SK-N-SH treated with all-trans-retinoic acid at 6 μM for 48 hours (cell line): ENCODE data around the gene LARGE1.

Source experiments
- ATAC-seq: fragments of 200-7000 bp; cut with Tn5 transposase; 3 replicates; pipeline ENCODE4 v1.9.1; 2020; ENCODE audit warnings: mild to moderate bottlenecking, moderate library complexity
- ARNTL ChIP-seq: fragments of 450-650 bp; formaldehyde crosslinking; IDR thresholded peaks from 2 replicates; pipeline ENCODE4 v1.5.0; 2020; ENCODE audit warnings: low read depth, mild to moderate bottlenecking, moderate library complexity, borderline replicate concordance
- CSDC2 ChIP-seq: fragments of 250-450 bp; sonication (Bioruptor Pico); IDR thresholded peaks from 2 replicates; pipeline ENCODE4 v1.5.0; 2020; ENCODE audit warnings: mild to moderate bottlenecking, moderate library complexity
- GLIS3 ChIP-seq: fragments of 250-450 bp; sonication (Bioruptor Pico); IDR thresholded peaks from 2 replicates; pipeline ENCODE4 v1.5.0; 2020; ENCODE audit warnings: mild to moderate bottlenecking, moderate library complexity
- ISL1 ChIP-seq: fragments of 250-450 bp; sonication (Bioruptor Pico); IDR thresholded peaks from 2 replicates; pipeline ENCODE4 v2.1.2; 2022; ENCODE audit warnings: mild to moderate bottlenecking, moderate library complexity
- OSR1 ChIP-seq: fragments of 250-450 bp; sonication (Bioruptor Pico); IDR thresholded peaks from 2 replicates; pipeline ENCODE4 v1.8.0; 2022; ENCODE audit warnings: moderate library complexity, mild to moderate bottlenecking, inconsistent platforms
- PPARA ChIP-seq: fragments of 250-450 bp; sonication (Bioruptor Pico); IDR thresholded peaks from 2 replicates; pipeline ENCODE4 v1.5.0; 2020; ENCODE audit warnings: mild to moderate bottlenecking, borderline replicate concordance
- RARB ChIP-seq: fragments of 250-450 bp; sonication (Bioruptor Pico); IDR thresholded peaks from 2 replicates; pipeline ENCODE4 v1.8.0; 2021; ENCODE audit warnings: mild to moderate bottlenecking, moderate library complexity
- SNAI2 ChIP-seq: fragments of 250-450 bp; sonication (Bioruptor Pico); IDR thresholded peaks from 2 replicates; pipeline ENCODE4 v1.5.0; 2020; ENCODE audit warnings: mild to moderate bottlenecking, moderate library complexity
- TCF4 ChIP-seq: fragments of 250-450 bp; sonication (Bioruptor Pico); IDR thresholded peaks from 2 replicates; pipeline ENCODE4 v1.8.0; 2021; ENCODE audit warnings: mild to moderate bottlenecking, moderate library complexity, borderline replicate concordance
- TOX ChIP-seq: fragments of 250-450 bp; sonication (Bioruptor Pico); IDR thresholded peaks from 2 replicates; pipeline ENCODE4 v1.8.0; 2021; ENCODE audit warnings: mild to moderate bottlenecking, moderate library complexity, borderline replicate concordance
- ZC3H10 ChIP-seq: fragments of 250-450 bp; sonication (Bioruptor Pico); IDR thresholded peaks from 2 replicates; pipeline ENCODE4 v1.5.1; 2021; ENCODE audit warnings: mild to moderate bottlenecking, moderate library complexity
- ZFP3 ChIP-seq: fragments of 250-450 bp; sonication (Bioruptor Pico); IDR thresholded peaks from 2 replicates; pipeline ENCODE4 v1.5.0; 2020; ENCODE audit warnings: mild to moderate bottlenecking, moderate library complexity
- ZFP30 ChIP-seq: fragments of 450-650 bp; formaldehyde crosslinking; IDR thresholded peaks from 2 replicates; pipeline ENCODE4 v1.5.0; 2022; ENCODE audit warnings: mild to moderate bottlenecking, moderate library complexity
- ZNF565 ChIP-seq: fragments of 450-650 bp; formaldehyde crosslinking; conservative IDR thresholded peaks from 2 replicates; pipeline ENCODE4 v1.5.0; 2020; ENCODE audit warnings: low read depth, mild to moderate bottlenecking, moderate library complexity
- TF ChIP-seq, protein P1 (sequence below): fragments of 250-450 bp; sonication (Bioruptor Pico); IDR thresholded peaks from 2 replicates; pipeline ENCODE4 v1.8.0; 2021; ENCODE audit warnings: low read depth, mild to moderate bottlenecking, moderate library complexity, borderline replicate concordance
- TF ChIP-seq, protein P2 (sequence below): fragments of 250-450 bp; sonication (Bioruptor Pico); IDR thresholded peaks from 2 replicates; pipeline ENCODE4 v1.5.0; 2020; ENCODE audit warnings: mild to moderate bottlenecking, moderate library complexity
- TF ChIP-seq, protein P3 (sequence below): fragments of 250-450 bp; sonication (Bioruptor Pico); IDR thresholded peaks from 2 replicates; pipeline ENCODE4 v1.8.0; 2020; ENCODE audit warnings: mild to moderate bottlenecking, moderate library complexity, borderline replicate concordance
- TF ChIP-seq, protein P4 (sequence below): fragments of 250-450 bp; sonication (Bioruptor Pico); IDR thresholded peaks from 2 replicates; pipeline ENCODE4 v1.5.1; 2020; ENCODE audit warnings: low read depth, mild to moderate bottlenecking, moderate library complexity

LARGE1 gene

DNA sequence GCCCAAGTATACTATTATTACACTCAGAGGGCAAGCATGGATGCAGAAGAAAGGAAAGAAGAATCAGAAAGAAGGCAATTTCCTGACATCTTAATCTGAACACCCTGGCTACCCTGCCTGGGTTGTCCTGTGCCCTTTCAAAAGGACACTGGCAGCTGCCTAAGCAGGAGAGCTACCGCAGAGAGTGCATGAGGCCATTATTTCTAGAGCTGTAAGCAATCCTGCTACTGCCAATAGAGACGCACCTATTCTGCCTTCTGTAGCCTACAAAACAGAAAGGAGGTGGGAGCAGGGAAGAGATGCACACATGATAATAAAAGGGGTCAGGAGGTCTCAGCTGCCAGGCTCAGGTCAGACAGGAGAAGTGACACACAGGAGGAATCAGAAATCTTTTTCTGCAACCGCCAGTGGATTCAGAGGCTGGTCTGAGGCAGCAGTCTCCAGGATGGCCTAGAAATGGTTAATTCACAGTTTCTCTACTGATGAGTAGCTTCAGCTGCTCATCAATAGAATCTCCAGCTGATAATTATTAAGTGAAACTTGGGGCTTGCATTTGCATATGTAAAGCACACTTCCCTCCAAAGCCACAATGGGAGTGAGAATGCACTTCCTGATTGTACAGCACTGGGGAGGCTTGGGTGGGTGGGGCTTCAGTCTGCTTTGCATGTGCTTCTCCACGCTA is 253.9 kb downstream of the LARGE1 start (continued):
- no peak for TF ChIP-seq SNAI2 (CRISPR knock-in tag)

DNA sequence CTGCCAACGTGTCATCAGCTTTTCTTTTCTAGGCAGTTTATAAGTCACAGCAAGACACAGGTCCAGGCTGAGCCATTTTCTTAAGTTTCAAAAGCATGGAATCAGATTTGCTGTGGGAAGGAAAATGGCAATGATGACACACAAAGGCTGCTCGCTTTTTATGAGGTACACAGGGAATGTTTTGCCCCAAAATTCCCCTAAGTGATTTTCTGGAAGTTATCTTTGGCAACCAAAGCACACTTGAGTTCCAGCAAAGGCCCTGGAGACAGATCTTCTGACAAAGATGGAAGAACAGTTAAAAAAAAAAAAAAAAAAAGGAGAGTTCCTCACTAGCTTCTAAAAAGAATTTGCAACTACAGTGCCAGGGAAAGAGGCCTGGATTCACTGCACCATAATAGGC is 260.8 kb downstream of the LARGE1 start:
- no peak for ATAC-seq
- TF ChIP-seq ZNF565 (no peak), GLIS3 (CRISPR knock-in tag) (no peak), ARNTL (CRISPR knock-in tag) (no peak), RARB (no peak), TCF4 (CRISPR knock-in tag) (no peak), ZC3H10 (no peak), OSR1 (no peak), CSDC2 (CRISPR knock-in tag) (no peak), ZFP30 (CRISPR knock-in tag) (no peak)
- TF ChIP-seq, protein P1, sequence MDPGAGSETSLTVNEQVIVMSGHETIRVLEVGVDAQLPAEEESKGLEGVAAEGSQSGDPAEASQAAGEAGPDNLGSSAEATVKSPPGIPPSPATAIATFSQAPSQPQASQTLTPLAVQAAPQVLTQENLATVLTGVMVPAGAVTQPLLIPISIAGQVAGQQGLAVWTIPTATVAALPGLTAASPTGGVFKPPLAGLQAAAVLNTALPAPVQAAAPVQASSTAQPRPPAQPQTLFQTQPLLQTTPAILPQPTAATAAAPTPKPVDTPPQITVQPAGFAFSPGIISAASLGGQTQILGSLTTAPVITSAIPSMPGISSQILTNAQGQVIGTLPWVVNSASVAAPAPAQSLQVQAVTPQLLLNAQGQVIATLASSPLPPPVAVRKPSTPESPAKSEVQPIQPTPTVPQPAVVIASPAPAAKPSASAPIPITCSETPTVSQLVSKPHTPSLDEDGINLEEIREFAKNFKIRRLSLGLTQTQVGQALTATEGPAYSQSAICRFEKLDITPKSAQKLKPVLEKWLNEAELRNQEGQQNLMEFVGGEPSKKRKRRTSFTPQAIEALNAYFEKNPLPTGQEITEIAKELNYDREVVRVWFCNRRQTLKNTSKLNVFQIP (CRISPR knock-in tag): no peak
- TF ChIP-seq, protein P2, sequence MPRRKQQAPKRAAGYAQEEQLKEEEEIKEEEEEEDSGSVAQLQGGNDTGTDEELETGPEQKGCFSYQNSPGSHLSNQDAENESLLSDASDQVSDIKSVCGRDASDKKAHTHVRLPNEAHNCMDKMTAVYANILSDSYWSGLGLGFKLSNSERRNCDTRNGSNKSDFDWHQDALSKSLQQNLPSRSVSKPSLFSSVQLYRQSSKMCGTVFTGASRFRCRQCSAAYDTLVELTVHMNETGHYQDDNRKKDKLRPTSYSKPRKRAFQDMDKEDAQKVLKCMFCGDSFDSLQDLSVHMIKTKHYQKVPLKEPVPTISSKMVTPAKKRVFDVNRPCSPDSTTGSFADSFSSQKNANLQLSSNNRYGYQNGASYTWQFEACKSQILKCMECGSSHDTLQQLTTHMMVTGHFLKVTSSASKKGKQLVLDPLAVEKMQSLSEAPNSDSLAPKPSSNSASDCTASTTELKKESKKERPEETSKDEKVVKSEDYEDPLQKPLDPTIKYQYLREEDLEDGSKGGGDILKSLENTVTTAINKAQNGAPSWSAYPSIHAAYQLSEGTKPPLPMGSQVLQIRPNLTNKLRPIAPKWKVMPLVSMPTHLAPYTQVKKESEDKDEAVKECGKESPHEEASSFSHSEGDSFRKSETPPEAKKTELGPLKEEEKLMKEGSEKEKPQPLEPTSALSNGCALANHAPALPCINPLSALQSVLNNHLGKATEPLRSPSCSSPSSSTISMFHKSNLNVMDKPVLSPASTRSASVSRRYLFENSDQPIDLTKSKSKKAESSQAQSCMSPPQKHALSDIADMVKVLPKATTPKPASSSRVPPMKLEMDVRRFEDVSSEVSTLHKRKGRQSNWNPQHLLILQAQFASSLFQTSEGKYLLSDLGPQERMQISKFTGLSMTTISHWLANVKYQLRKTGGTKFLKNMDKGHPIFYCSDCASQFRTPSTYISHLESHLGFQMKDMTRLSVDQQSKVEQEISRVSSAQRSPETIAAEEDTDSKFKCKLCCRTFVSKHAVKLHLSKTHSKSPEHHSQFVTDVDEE: no peak
- TF ChIP-seq, protein P3, sequence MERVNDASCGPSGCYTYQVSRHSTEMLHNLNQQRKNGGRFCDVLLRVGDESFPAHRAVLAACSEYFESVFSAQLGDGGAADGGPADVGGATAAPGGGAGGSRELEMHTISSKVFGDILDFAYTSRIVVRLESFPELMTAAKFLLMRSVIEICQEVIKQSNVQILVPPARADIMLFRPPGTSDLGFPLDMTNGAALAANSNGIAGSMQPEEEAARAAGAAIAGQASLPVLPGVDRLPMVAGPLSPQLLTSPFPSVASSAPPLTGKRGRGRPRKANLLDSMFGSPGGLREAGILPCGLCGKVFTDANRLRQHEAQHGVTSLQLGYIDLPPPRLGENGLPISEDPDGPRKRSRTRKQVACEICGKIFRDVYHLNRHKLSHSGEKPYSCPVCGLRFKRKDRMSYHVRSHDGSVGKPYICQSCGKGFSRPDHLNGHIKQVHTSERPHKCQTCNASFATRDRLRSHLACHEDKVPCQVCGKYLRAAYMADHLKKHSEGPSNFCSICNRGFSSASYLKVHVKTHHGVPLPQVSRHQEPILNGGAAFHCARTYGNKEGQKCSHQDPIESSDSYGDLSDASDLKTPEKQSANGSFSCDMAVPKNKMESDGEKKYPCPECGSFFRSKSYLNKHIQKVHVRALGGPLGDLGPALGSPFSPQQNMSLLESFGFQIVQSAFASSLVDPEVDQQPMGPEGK (CRISPR knock-in tag): no peak
- TF ChIP-seq, protein P4, sequence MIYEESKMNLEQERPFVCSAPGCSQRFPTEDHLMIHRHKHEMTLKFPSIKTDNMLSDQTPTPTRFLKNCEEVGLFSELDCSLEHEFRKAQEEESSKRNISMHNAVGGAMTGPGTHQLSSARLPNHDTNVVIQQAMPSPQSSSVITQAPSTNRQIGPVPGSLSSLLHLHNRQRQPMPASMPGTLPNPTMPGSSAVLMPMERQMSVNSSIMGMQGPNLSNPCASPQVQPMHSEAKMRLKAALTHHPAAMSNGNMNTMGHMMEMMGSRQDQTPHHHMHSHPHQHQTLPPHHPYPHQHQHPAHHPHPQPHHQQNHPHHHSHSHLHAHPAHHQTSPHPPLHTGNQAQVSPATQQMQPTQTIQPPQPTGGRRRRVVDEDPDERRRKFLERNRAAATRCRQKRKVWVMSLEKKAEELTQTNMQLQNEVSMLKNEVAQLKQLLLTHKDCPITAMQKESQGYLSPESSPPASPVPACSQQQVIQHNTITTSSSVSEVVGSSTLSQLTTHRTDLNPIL (CRISPR knock-in tag): no peak

DNA sequence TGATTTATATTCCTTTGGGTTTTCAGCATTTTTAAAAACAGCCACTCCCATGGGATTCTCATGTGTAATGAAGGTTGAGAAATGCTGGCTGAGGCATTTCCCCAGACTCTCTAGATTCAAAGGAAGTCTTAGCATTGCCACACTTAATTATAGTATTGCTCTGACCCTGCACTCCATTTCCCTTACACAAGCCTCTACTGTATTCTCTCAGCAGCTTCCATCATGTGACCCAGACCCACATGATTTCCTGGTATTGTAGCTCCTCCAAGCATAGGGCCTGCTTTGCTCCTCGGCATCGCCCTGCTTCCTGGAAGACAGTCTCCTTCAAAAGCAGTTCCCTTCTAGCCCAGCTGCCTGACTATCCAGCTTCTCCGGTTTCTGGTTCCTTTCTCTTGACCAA is 261.5 kb downstream of the LARGE1 start:
- TF ChIP-seq SNAI2 (CRISPR knock-in tag) (no peak), TOX (no peak), PPARA (CRISPR knock-in tag) (no peak), ZFP3 (CRISPR knock-in tag) (no peak), RARB (no peak), ZFP30 (CRISPR knock-in tag) (no peak), ZC3H10 (no peak), OSR1 (no peak), ISL1 (CRISPR knock-in tag) (no peak)
- TF ChIP-seq, protein P3 (CRISPR knock-in tag): no peak
- TF ChIP-seq, protein P2: no peak
- TF ChIP-seq, all 23 proteins: peak for 0
- ATAC-seq: no peak
